NCI-H2227 (cell line): ENCODE results near the gene IRF4.

Experiments
- DNase-seq: peaks from one replicate; lab custom pipeline; 2025; ENCODE audit not compliant: unreplicated experiment; lab: John Stamatoyannopoulos, UW

Gene IRF4

DNA sequence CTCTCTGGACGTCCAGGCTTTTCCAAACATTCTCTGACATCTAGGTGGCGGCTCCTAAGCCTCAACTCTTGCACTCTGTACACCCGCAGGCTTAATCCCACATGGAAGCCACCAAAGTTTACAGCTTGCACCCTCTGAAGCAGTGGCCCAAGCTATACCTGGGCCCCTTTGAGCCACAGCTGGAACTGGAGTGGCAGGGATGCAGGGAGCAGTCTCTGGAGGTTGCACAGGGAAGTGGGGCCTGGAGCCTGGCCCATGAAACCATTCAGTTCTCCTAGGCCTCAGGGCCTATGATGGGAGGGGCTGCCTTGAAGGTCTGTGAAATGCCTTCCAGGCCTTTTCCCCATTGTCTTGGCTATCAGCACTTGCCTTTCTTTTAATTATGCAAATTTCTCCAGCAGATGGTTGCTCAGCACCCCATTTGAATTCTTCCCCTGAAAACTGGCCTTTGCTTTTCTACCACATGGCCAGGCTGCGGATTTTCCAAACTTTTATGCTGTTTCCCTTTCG, 64.9 kb downstream of the IRF4 start:
- no peak for DNase-seq

DNA sequence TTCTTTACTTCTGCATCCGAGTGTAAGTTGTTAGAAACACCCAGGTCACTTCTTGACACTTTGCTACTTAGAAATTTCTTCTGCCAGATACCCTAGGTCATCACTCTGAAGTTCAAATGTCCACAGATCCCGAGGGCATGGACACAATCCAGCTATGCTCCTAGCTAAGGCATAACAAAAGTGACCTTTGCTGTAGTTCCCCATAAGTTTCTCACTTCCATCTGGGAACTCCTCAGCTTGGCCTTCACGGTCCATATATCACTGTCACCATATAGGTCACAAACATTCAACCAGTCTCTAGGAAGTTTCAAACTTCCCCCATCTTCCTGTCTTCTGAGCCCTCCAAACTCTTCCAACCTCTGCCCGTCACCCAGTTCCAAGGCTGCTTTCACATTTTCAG, 65.3 kb downstream of the IRF4 start:
- no peak for DNase-seq
